Activated CD4-positive, alpha-beta T cell treated with anti-CD3 and anti-CD28 coated beads for 36 hours (primary cell): ENCODE results near the gene NR2F2. TPM values are rescaled to one million over a fixed set of nuclear protein-coding genes. Genes with fewer than 3 reads are reported as not detected.

Experiments
- ATAC-seq: fragments of 200-7000 bp; cut with Tn5 transposase; one replicate; pipeline ENCODE4 v1.10.0; 2021; ENCODE audit warnings: mild to moderate bottlenecking, moderate library complexity
- CTCF ChIA-PET: fragments of 350-600 bp; sonication (Branson Sonifier 250); formaldehyde crosslinking; loops from one replicate; lab custom pipeline; 2021; ENCODE audit warnings: antibody characterized with exemption; lab: Charles Lee
- POLR2A ChIA-PET: fragments of 350-600 bp; sonication (Branson Sonifier 250); formaldehyde crosslinking; loops from one replicate; lab custom pipeline; 2021; ENCODE audit warnings: antibody characterized with exemption, inconsistent platforms; lab: Charles Lee
- DNase-seq: peaks from one replicate; pipeline ENCODE4 v3.0.0-alpha.2; 2020
- H3K27ac Mint-ChIP-seq: one replicate; pipeline ENCODE4 v1.8.0; 2021; ENCODE audit warnings: mixed read lengths
- H3K27me3 Mint-ChIP-seq: one replicate; pipeline ENCODE4 v1.8.0; 2021; ENCODE audit warnings: mixed read lengths
- H3K36me3 Mint-ChIP-seq: one replicate; pipeline ENCODE4 v1.8.0; 2021; ENCODE audit warnings: low read depth, mixed read lengths
- H3K4me1 Mint-ChIP-seq: one replicate; pipeline ENCODE4 v1.8.0; 2021; ENCODE audit warnings: mixed read lengths
- H3K4me3 Mint-ChIP-seq: one replicate; pipeline ENCODE4 v1.8.0; 2021; ENCODE audit warnings: mild to moderate bottlenecking, moderate library complexity, mixed read lengths
- H3K9me3 Mint-ChIP-seq: one replicate; pipeline ENCODE4 v1.8.0; 2021; ENCODE audit warnings: low read depth, mixed read lengths
- intact Hi-C, 2 experiments: fragments of 100-400 bp; cut with DNase I in 1 of 2; cut with micrococcal nuclease in 1 of 2; formaldehyde crosslinking; loops; one replicate each; pipeline versions ENCODE4 v1.14.2 to v1.15.1; 2022 to 2024; cut with DNase I, micrococcal nuclease
- total RNA-seq, 2 experiments: library from RNA; stranded (reverse); gene quantifications; one replicate each; pipeline ENCODE4 v1.2.3, GENCODE V29; 2021

NR2F2 gene
- not detected for total RNA-seq

- intact Hi-C loops, result loop anchor here in 1 of 2 experiments (1.0 to 10.0 kb wide), 2 partner anchors 26 to 1746 kb away; no protein-coding TSS in a partner anchor
- peaks cover 72% of the 10 kb centered on the region for H3K27me3 Mint-ChIP-seq
- H3K36me3 Mint-ChIP-seq, result peaks cover 7% of the 10 kb centered on the region
- H3K9me3 Mint-ChIP-seq, result no peaks in the 10 kb centered on the region
- H3K27ac Mint-ChIP-seq, result no peak within 1 kb of the TSS
- H3K4me1 Mint-ChIP-seq, result peaks cover 25% of the 10 kb centered on the region
- peak within 1 kb of the TSS; percentile 76 for H3K4me3 Mint-ChIP-seq
- CTCF ChIA-PET, result interaction anchor here (1.2 kb wide), 1 partner anchor 27 kb away, joined by 3 read pairs; no protein-coding TSS in a partner anchor
- DNase-seq (peak; percentile 79), ATAC-seq (peak; percentile 93)
- POLR2A ChIA-PET, result interaction anchor here (0.5 kb wide), 1 partner anchor 275 kb away, joined by 3 read pairs; no protein-coding TSS in a partner anchor
Observed at GRCh38 chr15:96330450-96331143, at the start of gene NR2F2. TSS of gene NR2F2 (plus strand) at chr15:96330700. CDS start at chr15:96332106, 1,406 bp downstream.

- ChIA-PET CTCF (no interaction called here), POLR2A (no interaction called here)
- no peaks in the 10 kb centered on the region for H3K4me1 Mint-ChIP-seq
- ATAC-seq (no peak), DNase-seq (no peak)
- peaks cover 10% of the 10 kb centered on the region for H3K9me3 Mint-ChIP-seq
- no peak overlapping the region for H3K27ac Mint-ChIP-seq
- no peaks in the 10 kb centered on the region for H3K36me3 Mint-ChIP-seq
- intact Hi-C loops, result no loop called here
- H3K4me3 Mint-ChIP-seq, result no peak overlapping the region
- peaks cover 17% of the 10 kb centered on the region for H3K27me3 Mint-ChIP-seq
Observed at GRCh38 chr15:96285305-96285704, 45.2 kb upstream of the NR2F2 start.

GRCh38 chr15:96285729-96286254 is 44.7 kb upstream of the NR2F2 start:
- ChIA-PET POLR2A (no interaction called here), CTCF (no interaction called here)
- no peak overlapping the region for H3K27ac Mint-ChIP-seq
- DNase-seq, result no peak
- ATAC-seq, result no peak
- H3K9me3 Mint-ChIP-seq, result peaks cover 10% of the 10 kb centered on the region
- intact Hi-C loops, result no loop called here
- H3K27me3 Mint-ChIP-seq, result peaks cover 19% of the 10 kb centered on the region
- H3K4me1 Mint-ChIP-seq, result no peaks in the 10 kb centered on the region
- no peak overlapping the region for H3K4me3 Mint-ChIP-seq
- H3K36me3 Mint-ChIP-seq, result no peaks in the 10 kb centered on the region

GRCh38 chr15:96290679-96291078 is 39.8 kb upstream of the NR2F2 start:
- no peaks in the 10 kb centered on the region for H3K4me1 Mint-ChIP-seq
- ChIA-PET CTCF (no interaction called here), POLR2A (no interaction called here)
- no peak for ATAC-seq
- no peak overlapping the region for H3K27ac Mint-ChIP-seq
- no peak for DNase-seq
- intact Hi-C loops, result no loop called here
- H3K27me3 Mint-ChIP-seq, result peaks cover 13% of the 10 kb centered on the region
- peaks cover 6% of the 10 kb centered on the region for H3K9me3 Mint-ChIP-seq
- H3K4me3 Mint-ChIP-seq, result no peak overlapping the region
- no peaks in the 10 kb centered on the region for H3K36me3 Mint-ChIP-seq

- H3K4me3 Mint-ChIP-seq, result no peak overlapping the region
- no peaks in the 10 kb centered on the region for H3K4me1 Mint-ChIP-seq
- intact Hi-C loops, result no loop called here
- ChIA-PET CTCF (no interaction called here), POLR2A (no interaction called here)
- no peak for ATAC-seq
- H3K27ac Mint-ChIP-seq, result no peak overlapping the region
- H3K9me3 Mint-ChIP-seq, result peaks cover 6% of the 10 kb centered on the region
- H3K36me3 Mint-ChIP-seq, result no peaks in the 10 kb centered on the region
- peaks cover 13% of the 10 kb centered on the region for H3K27me3 Mint-ChIP-seq
- no peak for DNase-seq
Observed at GRCh38 chr15:96292635-96293034, 37.9 kb upstream of the NR2F2 start.

- H3K36me3 Mint-ChIP-seq, result no peaks in the 10 kb centered on the region
- no peaks in the 10 kb centered on the region for H3K4me1 Mint-ChIP-seq
- intact Hi-C loops, result no loop called here
- POLR2A ChIA-PET, result no interaction called here
- no peak overlapping the region for H3K4me3 Mint-ChIP-seq
- ATAC-seq (no peak), DNase-seq (no peak)
- CTCF ChIA-PET, result no interaction called here
- H3K27me3 Mint-ChIP-seq, result peaks cover 14% of the 10 kb centered on the region
- H3K9me3 Mint-ChIP-seq, result peaks cover 12% of the 10 kb centered on the region
- no peak overlapping the region for H3K27ac Mint-ChIP-seq
Observed at GRCh38 chr15:96293441-96293840, 37.1 kb upstream of the NR2F2 start.

- intact Hi-C loops, result no loop called here
- POLR2A ChIA-PET, result no interaction called here
- DNase-seq (no peak), ATAC-seq (no peak)
- peaks cover 14% of the 10 kb centered on the region for H3K27me3 Mint-ChIP-seq
- no peak overlapping the region for H3K4me3 Mint-ChIP-seq
- peaks cover 13% of the 10 kb centered on the region for H3K9me3 Mint-ChIP-seq
- H3K4me1 Mint-ChIP-seq, result no peaks in the 10 kb centered on the region
- H3K27ac Mint-ChIP-seq, result no peak overlapping the region
- CTCF ChIA-PET, result interaction anchor here (0.6 kb wide), 1 partner anchor 1354 kb away, joined by 3 read pairs; no protein-coding TSS in a partner anchor
- no peaks in the 10 kb centered on the region for H3K36me3 Mint-ChIP-seq
Observed at GRCh38 chr15:96294766-96295165, 35.7 kb upstream of the NR2F2 start.

GRCh38 chr15:96296264-96296663 is 34.2 kb upstream of the NR2F2 start:
- CTCF ChIA-PET, result interaction anchor here (0.7 kb wide), 1 partner anchor 256 kb away, joined by 3 read pairs; no protein-coding TSS in a partner anchor
- no peaks in the 10 kb centered on the region for H3K36me3 Mint-ChIP-seq
- H3K4me3 Mint-ChIP-seq, result no peak overlapping the region
- no peaks in the 10 kb centered on the region for H3K4me1 Mint-ChIP-seq
- DNase-seq (no peak), ATAC-seq (no peak)
- H3K27me3 Mint-ChIP-seq, result peaks cover 11% of the 10 kb centered on the region
- peaks cover 13% of the 10 kb centered on the region for H3K9me3 Mint-ChIP-seq
- H3K27ac Mint-ChIP-seq, result no peak overlapping the region
- intact Hi-C loops, result no loop called here
- POLR2A ChIA-PET, result interaction anchor here (0.7 kb wide), 1 partner anchor 192 kb away, joined by 5 read pairs; no protein-coding TSS in a partner anchor

GRCh38 chr15:96297783-96298182 is 32.7 kb upstream of the NR2F2 start:
- peaks cover 9% of the 10 kb centered on the region for H3K27me3 Mint-ChIP-seq
- DNase-seq (no peak), ATAC-seq (no peak)
- peaks cover 13% of the 10 kb centered on the region for H3K9me3 Mint-ChIP-seq
- no peaks in the 10 kb centered on the region for H3K4me1 Mint-ChIP-seq
- no peak overlapping the region for H3K27ac Mint-ChIP-seq
- no peak overlapping the region for H3K4me3 Mint-ChIP-seq
- no peaks in the 10 kb centered on the region for H3K36me3 Mint-ChIP-seq
- ChIA-PET CTCF (no interaction called here), POLR2A (no interaction called here)
- intact Hi-C loops, result no loop called here

- H3K27ac Mint-ChIP-seq, result no peak overlapping the region
- CTCF ChIA-PET, result no interaction called here
- H3K4me1 Mint-ChIP-seq, result no peaks in the 10 kb centered on the region
- H3K4me3 Mint-ChIP-seq, result no peak overlapping the region
- DNase-seq (no peak), ATAC-seq (no peak)
- no peaks in the 10 kb centered on the region for H3K36me3 Mint-ChIP-seq
- peaks cover 9% of the 10 kb centered on the region for H3K27me3 Mint-ChIP-seq
- intact Hi-C loops, result no loop called here
- H3K9me3 Mint-ChIP-seq, result peaks cover 13% of the 10 kb centered on the region
- POLR2A ChIA-PET, result no interaction called here
Observed at GRCh38 chr15:96298217-96298616, 32.3 kb upstream of the NR2F2 start.

GRCh38 chr15:96300836-96301235 is 29.7 kb upstream of the NR2F2 start:
- ChIA-PET CTCF (no interaction called here), POLR2A (no interaction called here)
- Mint-ChIP-seq H3K4me1 (no peaks in the 10 kb centered on the region), H3K36me3 (no peaks in the 10 kb centered on the region), H3K27ac (no peak overlapping the region), H3K9me3 (peaks cover 9% of the 10 kb centered on the region), H3K4me3 (no peak overlapping the region), H3K27me3 (peaks cover 4% of the 10 kb centered on the region)
- no peak for DNase-seq
- intact Hi-C loops, result no loop called here
- no peak for ATAC-seq

- Mint-ChIP-seq H3K4me3 (no peak overlapping the region), H3K4me1 (no peaks in the 10 kb centered on the region), H3K27me3 (no peaks in the 10 kb centered on the region), H3K36me3 (no peaks in the 10 kb centered on the region), H3K9me3 (no peaks in the 10 kb centered on the region), H3K27ac (no peak overlapping the region)
- no peak for ATAC-seq
- DNase-seq, result no peak
- CTCF ChIA-PET, result interaction anchor here (0.5 to 0.7 kb wide), 2 partner anchors 24 to 25 kb away, joined by 3 to 4 read pairs; no protein-coding TSS in a partner anchor
- POLR2A ChIA-PET, result no interaction called here
- intact Hi-C loops, result no loop called here
Observed at GRCh38 chr15:96303503-96304056, 26.9 kb upstream of the NR2F2 start.
